OCI-LY7 (cell line): Measurements from ENCODE around the gene IL12RB2. TPM values are rescaled to one million over a fixed set of nuclear protein-coding genes. Genes with fewer than 3 reads are reported as not detected.

ENCODE experiments used
- BruUV-seq: library from RNA; stranded (reverse); fragments of 400-500 nt; replicated peaks from 2 replicates; lab custom pipeline; 2021; lab: Mats Ljungman, UMichigan
- CTCF ChIA-PET: fragments of 300-600 bp; sonication (Branson Sonifier 250); formaldehyde crosslinking; loops from one replicate; lab custom pipeline; 2022; ENCODE audit warnings: antibody characterized with exemption; ENCODE audit not compliant: unreplicated experiment; lab: Charles Lee
- POLR2A ChIA-PET: fragments of 300-600 bp; sonication (Branson Sonifier 250); formaldehyde crosslinking; loops from one replicate; lab custom pipeline; 2022; ENCODE audit warnings: antibody characterized with exemption; lab: Charles Lee
- DNase-seq: peaks from one replicate; pipeline ENCODE4 v3.0.0-alpha.2; 2015; ENCODE audit warnings: low spot score
- H2AFZ ChIP-seq: fragments of 200-600 bp; sonication (generic), shearing (Covaris generic); 2 replicates; pipeline ENCODE4 v1.6.1; 2014; ENCODE audit warnings: mild to moderate bottlenecking, antibody characterized with exemption, low read length, moderate library complexity
- H3K27ac ChIP-seq: fragments of 200-600 bp; sonication (generic); 2 replicates; pipeline ENCODE4 v1.5.1; 2014; ENCODE audit warnings: mixed run types, low read depth, mild to moderate bottlenecking, moderate library complexity, low read length, inconsistent platforms; ENCODE audit not compliant: poor library complexity, severe bottlenecking
- H3K36me3 ChIP-seq: fragments of 200-600 bp; sonication (generic); 2 replicates; pipeline ENCODE4 v1.6.1; 2014; ENCODE audit warnings: mild to moderate bottlenecking, antibody characterized with exemption, low read length, moderate library complexity, mixed read lengths; ENCODE audit not compliant: insufficient read depth
- H3K4me1 ChIP-seq: fragments of 200-600 bp; sonication (generic); 2 replicates; pipeline ENCODE4 v1.5.1; 2014; ENCODE audit warnings: mild to moderate bottlenecking, low read length; ENCODE audit not compliant: insufficient read depth, poor library complexity, severe bottlenecking
- H3K4me2 ChIP-seq: fragments of 200-600 bp; sonication (generic); 2 replicates; pipeline ENCODE4 v1.6.1; 2014; ENCODE audit warnings: mild to moderate bottlenecking, low read length
- H3K4me3 ChIP-seq: fragments of 200-600 bp; sonication (generic); 2 replicates; pipeline ENCODE4 v1.5.1; 2014; ENCODE audit warnings: mild to moderate bottlenecking, low read depth, low read length; ENCODE audit not compliant: poor library complexity, severe bottlenecking
- H3K79me2 ChIP-seq: fragments of 200-600 bp; sonication (generic); 2 replicates; pipeline ENCODE4 v1.6.1; 2016; ENCODE audit warnings: low read depth, mild to moderate bottlenecking, low read length, moderate library complexity, mixed read lengths; ENCODE audit not compliant: insufficient read depth
- H3K9me2 ChIP-seq: fragments of 200-600 bp; sonication (generic); 2 replicates; pipeline ENCODE4 v1.6.1; 2016; ENCODE audit warnings: mild to moderate bottlenecking, low read length, mixed read lengths; ENCODE audit not compliant: insufficient read depth
- H3K9me3 ChIP-seq: fragments of 200-600 bp; sonication (generic); 2 replicates; pipeline ENCODE4 v1.6.1; 2014; ENCODE audit warnings: mild to moderate bottlenecking, mixed run types, low read length, mixed read lengths
- H4K20me1 ChIP-seq: fragments of 200-600 bp; sonication (generic); 2 replicates; pipeline ENCODE4 v1.6.1; 2014; ENCODE audit warnings: mild to moderate bottlenecking, antibody characterized with exemption, low read length, moderate library complexity, mixed read lengths; ENCODE audit not compliant: insufficient read depth
- CTCF ChIP-seq: fragments of 200-600 bp; sonication (generic); conservative IDR thresholded peaks from 2 replicates; pipeline ENCODE4 v1.5.1; 2014; ENCODE audit warnings: mild to moderate bottlenecking, antibody characterized with exemption, low read length, moderate library complexity, mixed read lengths
- EZH2phosphoT487 ChIP-seq: fragments of 200-600 bp; sonication (generic); IDR thresholded peaks from 2 replicates; pipeline ENCODE4 v1.6.1; 2018; ENCODE audit warnings: low read depth, borderline replicate concordance, mild to moderate bottlenecking, mixed run types, antibody characterized with exemption, low read length, moderate library complexity, mixed read lengths
- intact Hi-C: fragments of 100-400 bp; cut with micrococcal nuclease; formaldehyde crosslinking; loops from one replicate; pipeline ENCODE4 v1.10.0; 2022; ENCODE audit not compliant: unreplicated experiment
- total RNA-seq, 2 experiments: library from RNA; depleted of rRNA in 1 of 2; stranded (reverse); fragments of >200 nt in 1 of 2; shearing (Covaris generic) in 1 of 2; gene quantifications; 2 replicates each; pipeline ENCODE4 v1.2.3, GENCODE V29; 2014 to 2022

Gene IL12RB2
- total RNA-seq, 2 experiments from 2014 or later, result not detected

- Histone ChIP-seq H3K27ac (no peak overlapping the region), H3K9me3 (no peaks in the 10 kb centered on the region), H3K4me3 (no peak overlapping the region), H3K9me2 (no peaks in the 10 kb centered on the region), H2AFZ (no peak overlapping the region), H4K20me1 (no peaks in the 10 kb centered on the region), H3K4me1 (no peaks in the 10 kb centered on the region), H3K36me3 (no peaks in the 10 kb centered on the region), H3K79me2 (no peaks in the 10 kb centered on the region), H3K4me2 (no peak overlapping the region)
- POLR2A ChIA-PET, result interaction anchor here (0.7 kb wide), 1 partner anchor 19 kb away, joined by 3 read pairs; no protein-coding TSS in a partner anchor
- intact Hi-C loops, result no loop called here
- DNase-seq, result no peak
- no peak for TF ChIP-seq CTCF
- no peak for TF ChIP-seq EZH2phosphoT487
- CTCF ChIA-PET, result no interaction called here
- no TSS peak for BruUV-seq
Measured at GRCh38 chr1:67274623-67275325, 32.9 kb upstream of the IL12RB2 start.

GRCh38 chr1:67280696-67281095, 27.0 kb upstream of the IL12RB2 start:
- Histone ChIP-seq H3K36me3 (no peaks in the 10 kb centered on the region), H2AFZ (no peak overlapping the region), H3K9me3 (no peaks in the 10 kb centered on the region), H3K4me1 (no peaks in the 10 kb centered on the region), H3K9me2 (no peaks in the 10 kb centered on the region), H3K79me2 (no peaks in the 10 kb centered on the region), H3K4me3 (no peak overlapping the region), H3K4me2 (no peak overlapping the region), H4K20me1 (no peaks in the 10 kb centered on the region), H3K27ac (no peak overlapping the region)
- TF ChIP-seq EZH2phosphoT487 (no peak), CTCF (no peak)
- no TSS peak for BruUV-seq
- POLR2A ChIA-PET, result interaction anchor here (0.7 to 1.2 kb wide), 2 partner anchors 392 to 1509 kb away, joined by 3 read pairs; no protein-coding TSS in a partner anchor
- no peak for DNase-seq
- CTCF ChIA-PET, result no interaction called here
- intact Hi-C loops, result no loop called here

GRCh38 chr1:67281244-67281643, 26.4 kb upstream of the IL12RB2 start:
- intact Hi-C loops, result no loop called here
- H3K36me3 ChIP-seq, result no peaks in the 10 kb centered on the region
- no peaks in the 10 kb centered on the region for H3K9me3 ChIP-seq
- no peaks in the 10 kb centered on the region for H3K79me2 ChIP-seq
- ChIA-PET CTCF (no interaction called here), POLR2A (interaction anchor here (0.6 to 1.2 kb wide), 3 partner anchors 391 to 1788 kb away, joined by 3 read pairs; no protein-coding TSS in a partner anchor)
- no peak overlapping the region for H3K27ac ChIP-seq
- H2AFZ ChIP-seq, result no peak overlapping the region
- no peaks in the 10 kb centered on the region for H4K20me1 ChIP-seq
- no peaks in the 10 kb centered on the region for H3K4me1 ChIP-seq
- no peak for DNase-seq
- no peaks in the 10 kb centered on the region for H3K9me2 ChIP-seq
- no TSS peak for BruUV-seq
- no peak overlapping the region for H3K4me3 ChIP-seq
- TF ChIP-seq CTCF, result no peak
- no peak for TF ChIP-seq EZH2phosphoT487
- H3K4me2 ChIP-seq, result no peak overlapping the region
